IMR-90 (cell line): ENCODE data around the gene CACUL1. TPM values are rescaled to one million over a fixed set of nuclear protein-coding genes. Genes with fewer than 3 reads are reported as not detected.

Source experiments
- ATAC-seq: fragments of 200-7000 bp; cut with Tn5 transposase; 2 replicates; pipeline ENCODE4 v1.9.1; 2020; ENCODE audit warnings: low read depth, mild to moderate bottlenecking, moderate library complexity
- BruUV-seq: library from RNA; stranded (reverse); fragments of 400-500 nt; replicated peaks from 2 replicates; lab custom pipeline; 2021; lab: Mats Ljungman, UMichigan
- CTCF ChIA-PET: fragments of 300-600 bp; formaldehyde crosslinking; extraction: SDS; loops from one replicate; lab custom pipeline; 2021; ENCODE audit warnings: antibody characterized with exemption; lab: Yijun Ruan, JAX
- POLR2A ChIA-PET: fragments of 300-600 bp; sonication (Branson Sonifier 250); formaldehyde crosslinking; loops from one replicate; lab custom pipeline; 2022; ENCODE audit warnings: antibody characterized with exemption; ENCODE audit not compliant: unreplicated experiment; lab: Charles Lee
- DNase-seq: peaks from one replicate; pipeline ENCODE4 v3.0.0; 2013
- H2AFZ ChIP-seq: replicated peaks from 2 replicates; pipeline ENCODE3; 2013; ENCODE audit warnings: low read length, mild to moderate bottlenecking; ENCODE audit not compliant: poor library complexity
- H2AK5ac ChIP-seq: 2 replicates; pipeline ENCODE4 v1.6.1; 2013; ENCODE audit warnings: low read depth, low read length, inconsistent platforms
- H2AK9ac ChIP-seq: replicated peaks from 2 replicates; pipeline ENCODE3; 2013; ENCODE audit warnings: mild to moderate bottlenecking, low read depth, low read length, moderate library complexity; ENCODE audit not compliant: poor library complexity
- H2BK120ac ChIP-seq: 2 replicates; pipeline ENCODE4 v1.6.1; 2013; ENCODE audit warnings: low read depth, low read length, inconsistent platforms
- H2BK15ac ChIP-seq: 3 replicates; pipeline ENCODE4 v1.6.1; 2013; ENCODE audit warnings: low read depth, low read length, inconsistent platforms
- H2BK20ac ChIP-seq: 2 replicates; pipeline ENCODE4 v1.6.1; 2013; ENCODE audit warnings: low read depth, mild to moderate bottlenecking, inconsistent platforms, low read length, moderate library complexity
- H2BK5ac ChIP-seq: 2 replicates; pipeline ENCODE4 v1.6.1; 2013; ENCODE audit warnings: mild to moderate bottlenecking, low read depth, low read length, inconsistent platforms; ENCODE audit not compliant: poor library complexity, severe bottlenecking
- H3K14ac ChIP-seq: replicated peaks from 2 replicates; pipeline ENCODE4 v1.6.1; 2013; ENCODE audit warnings: low read depth, low read length, inconsistent platforms
- H3K18ac ChIP-seq: 2 replicates; pipeline ENCODE4 v1.6.1; 2013; ENCODE audit warnings: low read depth, low read length, control low read depth
- H3K23ac ChIP-seq: 2 replicates; pipeline ENCODE4 v1.6.1; 2013; ENCODE audit warnings: low read depth, low read length, inconsistent platforms
- H3K27ac ChIP-seq: 2 replicates; pipeline ENCODE4 v1.5.1; 2013; ENCODE audit warnings: mild to moderate bottlenecking, control low read depth, low read length; ENCODE audit not compliant: insufficient read depth
- H3K27me3 ChIP-seq: 2 replicates; pipeline ENCODE4 v1.6.1; 2013; ENCODE audit warnings: low read length; ENCODE audit not compliant: control insufficient read depth, insufficient read depth
- H3K36me3 ChIP-seq: 2 replicates; pipeline ENCODE4 v1.6.1; 2013; ENCODE audit warnings: low read length, mixed read lengths; ENCODE audit not compliant: control insufficient read depth, insufficient read depth
- H3K4ac ChIP-seq: 2 replicates; pipeline ENCODE4 v1.6.1; 2013; ENCODE audit warnings: low read depth, low read length, inconsistent platforms
- H3K4me1 ChIP-seq: 2 replicates; pipeline ENCODE4 v1.6.1; 2013; ENCODE audit warnings: low read length, mixed read lengths; ENCODE audit not compliant: control insufficient read depth, insufficient read depth
- H3K4me2 ChIP-seq: 2 replicates; pipeline ENCODE4 v1.6.1; 2013; ENCODE audit warnings: low read depth, mild to moderate bottlenecking, control low read depth, low read length, moderate library complexity
- H3K4me3 ChIP-seq: 2 replicates; pipeline ENCODE4 v1.5.1; 2013; ENCODE audit warnings: low read depth, mild to moderate bottlenecking, control low read depth, low read length, moderate library complexity; ENCODE audit not compliant: insufficient read depth
- H3K56ac ChIP-seq: 2 replicates; pipeline ENCODE4 v1.6.1; 2013; ENCODE audit warnings: low read length, inconsistent platforms; ENCODE audit not compliant: insufficient read depth; ENCODE audit errors: extremely low read depth
- H3K79me1 ChIP-seq, 2 experiments: 2 replicates each; pipeline ENCODE4 v1.6.1; 2013; ENCODE audit warnings: low read length in 2 of 2, inconsistent platforms in 1 of 2, low read depth in 1 of 2
- H3K9ac ChIP-seq: 2 replicates; pipeline ENCODE4 v1.6.1; 2013; ENCODE audit warnings: low read depth, low read length, control low read depth
- H3K9me1 ChIP-seq: 2 replicates; pipeline ENCODE4 v1.6.1; 2013; ENCODE audit warnings: low read length, inconsistent platforms; ENCODE audit not compliant: insufficient read depth
- H3K9me3 ChIP-seq: 2 replicates; pipeline ENCODE4 v1.6.1; 2013; ENCODE audit warnings: low read length; ENCODE audit not compliant: control insufficient read depth, insufficient read depth
- H4K20me1 ChIP-seq: 2 replicates; pipeline ENCODE4 v1.6.1; 2013; ENCODE audit warnings: low read length, inconsistent platforms; ENCODE audit not compliant: insufficient read depth
- H4K5ac ChIP-seq: 2 replicates; pipeline ENCODE4 v1.6.1; 2013; ENCODE audit warnings: mild to moderate bottlenecking, low read depth, low read length, control low read depth
- H4K8ac ChIP-seq, 2 experiments: 2 replicates each; pipeline ENCODE4 v1.6.1; 2013; ENCODE audit warnings: low read depth in 2 of 2, low read length in 2 of 2, control low read depth in 1 of 2, inconsistent platforms in 1 of 2
- H4K91ac ChIP-seq: 2 replicates; pipeline ENCODE4 v1.6.1; 2013; ENCODE audit warnings: low read depth, low read length, inconsistent platforms; ENCODE audit not compliant: insufficient read depth
- BHLHE40 ChIP-seq: fragments of 150-350 bp; IDR thresholded peaks from 2 replicates; pipeline ENCODE4 v1.6.1; 2016; ENCODE audit warnings: mild to moderate bottlenecking, low read depth, low read length
- CEBPB ChIP-seq: IDR thresholded peaks from 2 replicates; pipeline ENCODE4 v1.6.1; 2012; ENCODE audit warnings: low read depth, low read length, improper control_type of control experiment
- CTCF ChIP-seq: conservative IDR thresholded peaks from 2 replicates; pipeline ENCODE4 v1.5.1; 2012; ENCODE audit warnings: mild to moderate bottlenecking, low read depth, low read length, improper control_type of control experiment
- MXI1 ChIP-seq: IDR thresholded peaks from 2 replicates; pipeline ENCODE4 v1.6.1; 2012; ENCODE audit warnings: low read depth, mild to moderate bottlenecking, low read length, moderate library complexity, borderline replicate concordance
- NFE2L2 ChIP-seq: fragments of 150-350 bp; IDR thresholded peaks from 2 replicates; pipeline ENCODE4 v1.6.1; 2016; ENCODE audit warnings: low read depth, mild to moderate bottlenecking, low read length
- POLR2A ChIP-seq: IDR thresholded peaks from 2 replicates; pipeline ENCODE4 v1.6.1; 2012; ENCODE audit warnings: mild to moderate bottlenecking, low read depth, low read length
- USF2 ChIP-seq: fragments of 150-350 bp; IDR thresholded peaks from 2 replicates; pipeline ENCODE4 v1.6.1; 2017; ENCODE audit warnings: mild to moderate bottlenecking, antibody characterized with exemption, low read length, low read depth
- WGBS, 2 experiments: methylation state at CpG; one replicate each; pipeline versions ENCODE4 v1.1.5 to v1.1.7; 2013; ENCODE audit warnings: missing lambda C conversion rate in 2 of 2; ENCODE audit not compliant: insufficient read length in 1 of 2; ENCODE audit errors: extremely low coverage in 2 of 2; 5-methylcytosine and 5-hydroxymethylcytosine counted together
- dilution Hi-C: fragments of 300-500 bp; cut with HindIII; formaldehyde crosslinking; loops from one replicate; pipeline ENCODE4 v1.14.3; 2018; ENCODE audit warnings: low sequenced_read_pairs; ENCODE audit not compliant: unreplicated experiment
- in situ Hi-C: fragments of 300-500 bp; cut with MboI; formaldehyde crosslinking; loops from 3 replicates; pipeline ENCODE4 v1.14.3; 2019; ENCODE audit warnings: low sequenced_read_pairs, inconsistent platforms, mixed read lengths
- intact Hi-C: fragments of 100-400 bp; cut with micrococcal nuclease; formaldehyde crosslinking; loops from 2 replicates; pipeline ENCODE4 v1.10.0; 2022
- polyA plus RNA-seq, 3 experiments: library from polyadenylated mRNA; depleted of rRNA; stranded (reverse); fragments of >200 nt; gene quantifications; 2 replicates each; pipeline ENCODE4 v1.2.3, GENCODE V29; 2012; ENCODE audit warnings: low replicate concordance in 1 of 3
- total RNA-seq: library from RNA; depleted of rRNA; stranded (reverse); fragments of >200 nt; gene quantifications from 2 replicates; pipeline ENCODE4 v1.2.3, GENCODE V29; 2012
- TF ChIP-seq, protein P1 (sequence below): fragments of 150-350 bp; IDR thresholded peaks from 2 replicates; pipeline ENCODE4 v1.6.1; 2016; ENCODE audit warnings: low read depth, mild to moderate bottlenecking, low read length, moderate library complexity, borderline replicate concordance

Gene CACUL1
- total and polyA plus RNA-seq, 2 of the 4 experiments (the other 2 are of a cell fraction), result 5.3 to 23.5 TPM

DNA sequence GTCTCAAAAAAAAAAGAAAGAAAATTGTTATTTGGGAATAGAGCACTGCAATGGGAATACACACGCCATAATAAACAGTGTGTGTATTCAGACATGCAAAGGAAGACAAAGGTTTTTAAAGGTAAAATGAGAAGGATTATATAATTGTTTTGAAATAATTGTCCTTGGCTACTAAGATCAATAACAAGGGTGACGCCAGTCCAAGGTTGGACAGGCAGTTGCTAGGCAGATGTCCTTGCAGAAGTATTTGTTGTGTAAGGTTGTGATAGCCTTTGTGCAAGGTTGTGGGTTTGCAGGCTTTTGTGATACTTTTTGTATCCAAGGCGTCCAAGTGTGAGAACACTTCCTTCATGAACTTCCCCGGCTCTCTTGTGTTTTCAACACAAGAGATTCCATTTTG lies 87.0 kb downstream of the CACUL1 start:
- no peaks in the 10 kb centered on the region for H3K79me1 ChIP-seq
- H2BK20ac ChIP-seq, result no peak overlapping the region
- H3K4me3 ChIP-seq, result no peak overlapping the region
- H3K23ac ChIP-seq, result no peak overlapping the region
- no peak for ATAC-seq
- intact Hi-C loops (no loop called here), dilution Hi-C loops (no loop called here), in situ Hi-C loops (no loop called here)
- no peak overlapping the region for H4K5ac ChIP-seq
- H4K91ac ChIP-seq, result no peak overlapping the region
- no peak overlapping the region for H2BK15ac ChIP-seq
- no peak overlapping the region for H3K56ac ChIP-seq
- no peaks in the 10 kb centered on the region for H3K36me3 ChIP-seq
- H3K27ac ChIP-seq, result no peak overlapping the region
- H4K8ac ChIP-seq, result no peak overlapping the region
- no peak overlapping the region for H3K4me2 ChIP-seq
- no peaks in the 10 kb centered on the region for H3K9me3 ChIP-seq
- DNase-seq, result no peak
- no peak overlapping the region for H2AK5ac ChIP-seq
- no TSS peak for BruUV-seq
- H3K9me1 ChIP-seq, result no peaks in the 10 kb centered on the region
- ChIA-PET CTCF (no interaction called here), POLR2A (no interaction called here)
- no CpG with 5 or more reads among the region's 4 CpGs for WGBS, 2 experiments
- no peak overlapping the region for H3K14ac ChIP-seq
- no peaks in the 10 kb centered on the region for H4K20me1 ChIP-seq
- no peak overlapping the region for H2BK5ac ChIP-seq
- H2BK120ac ChIP-seq, result no peak overlapping the region
- H3K27me3 ChIP-seq, result peaks cover 5% of the 10 kb centered on the region
- H2AFZ ChIP-seq, result no peak overlapping the region
- peaks cover 4% of the 10 kb centered on the region for H3K4me1 ChIP-seq
- H2AK9ac ChIP-seq, result no peak overlapping the region
- H3K18ac ChIP-seq, result no peak overlapping the region
- H3K4ac ChIP-seq, result no peak overlapping the region
- H3K9ac ChIP-seq, result no peak overlapping the region
- TF ChIP-seq CEBPB (no peak), POLR2A (no peak), USF2 (no peak), BHLHE40 (no peak), MXI1 (no peak), CTCF (no peak), NFE2L2 (no peak)
- TF ChIP-seq, protein P1, sequence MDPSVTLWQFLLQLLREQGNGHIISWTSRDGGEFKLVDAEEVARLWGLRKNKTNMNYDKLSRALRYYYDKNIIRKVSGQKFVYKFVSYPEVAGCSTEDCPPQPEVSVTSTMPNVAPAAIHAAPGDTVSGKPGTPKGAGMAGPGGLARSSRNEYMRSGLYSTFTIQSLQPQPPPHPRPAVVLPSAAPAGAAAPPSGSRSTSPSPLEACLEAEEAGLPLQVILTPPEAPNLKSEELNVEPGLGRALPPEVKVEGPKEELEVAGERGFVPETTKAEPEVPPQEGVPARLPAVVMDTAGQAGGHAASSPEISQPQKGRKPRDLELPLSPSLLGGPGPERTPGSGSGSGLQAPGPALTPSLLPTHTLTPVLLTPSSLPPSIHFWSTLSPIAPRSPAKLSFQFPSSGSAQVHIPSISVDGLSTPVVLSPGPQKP, result no peak
